ENCODE data around the gene GLYR1. TPM values are rescaled to one million over a fixed set of nuclear protein-coding genes. Genes with fewer than 3 reads are reported as not detected.

GLYR1 gene
- total RNA-seq, 5 donors from 2014 or later (not counting 1 experiment from before 2014, with no cell fraction given): 95.5 to 106 (median 102) TPM

- H3K4me3 Mint-ChIP-seq: no peak overlapping the region
- no peaks in the 10 kb centered on the region for H3K27me3 Mint-ChIP-seq
- no peak overlapping the region for H3K27ac Mint-ChIP-seq
- POLR2A ChIA-PET: no interaction called here
- no peaks in the 10 kb centered on the region for H3K4me1 Mint-ChIP-seq
- Histone ChIP-seq H3K9me3 (no peaks in the 10 kb centered on the region), H3K27ac (ENCODE audit: low read length) (no peak overlapping the region), H3K27me3 (replicated peaks in 1 of 2; ENCODE audit: control insufficient read depth in 2 of 2, extremely low read depth in 1 of 2, insufficient read depth in 2 of 2, low read length in 1 of 2) (peaks cover 0 to 6% of the 10 kb centered on the region in 2 experiments), H3K36me3 (ENCODE audit: control insufficient read depth in 2 of 2, extremely low read depth in 1 of 2, insufficient read depth in 1 of 2, low read length in 1 of 2) (no peaks in the 10 kb centered on the region), H3K4me3 (ENCODE audit: control insufficient read depth in 1 of 2, extremely low read depth in 1 of 2, low read length in 1 of 2) (no peak overlapping the region), H3K4me1 (ENCODE audit: control insufficient read depth in 1 of 2, extremely low read depth in 1 of 2, insufficient read depth in 2 of 2, low read length in 2 of 2) (no peaks in the 10 kb centered on the region)
- 81% methylated on average over 6 of the region's 10 CpGs for WGBS (ENCODE audit: insufficient coverage)
- no peak for DNase-seq
- CTCF ChIA-PET: no interaction called here
- no peaks in the 10 kb centered on the region for H3K36me3 Mint-ChIP-seq
- no peaks in the 10 kb centered on the region for H3K9me3 Mint-ChIP-seq
- no peak for ATAC-seq (replicated peaks in 1 of 4)
Measured at GRCh38 chr16:4790261-4790660, 56.8 kb downstream of the GLYR1 start.

- CTCF ChIA-PET: interaction anchor here in 1 of 2 donors (0.6 kb wide), 1 partner anchor 302 kb away, joined by 4 read pairs; no protein-coding TSS in a partner anchor
- Histone ChIP-seq H3K4me1 (ENCODE audit: control insufficient read depth in 1 of 2, extremely low read depth in 1 of 2, insufficient read depth in 2 of 2, low read length in 2 of 2) (no peaks in the 10 kb centered on the region), H3K4me3 (ENCODE audit: control insufficient read depth in 1 of 2, extremely low read depth in 1 of 2, low read length in 1 of 2) (no peak overlapping the region), H3K27ac (ENCODE audit: low read length) (no peak overlapping the region), H3K27me3 (replicated peaks in 1 of 2; ENCODE audit: control insufficient read depth in 2 of 2, extremely low read depth in 1 of 2, insufficient read depth in 2 of 2, low read length in 1 of 2) (peaks cover 0 to 7% of the 10 kb centered on the region in 2 experiments), H3K36me3 (ENCODE audit: control insufficient read depth in 2 of 2, extremely low read depth in 1 of 2, insufficient read depth in 1 of 2, low read length in 1 of 2) (no peaks in the 10 kb centered on the region), H3K9me3 (no peaks in the 10 kb centered on the region)
- 100% methylated on average over 1 of the region's 7 CpGs for WGBS (ENCODE audit: insufficient coverage)
- H3K36me3 Mint-ChIP-seq: no peaks in the 10 kb centered on the region
- POLR2A ChIA-PET: interaction anchor here in 1 of 2 donors (0.7 kb wide), 1 partner anchor 78 kb away, joined by 3 read pairs; no protein-coding TSS in a partner anchor
- H3K27ac Mint-ChIP-seq: no peak overlapping the region
- no peak for DNase-seq
- no peak overlapping the region for H3K4me3 Mint-ChIP-seq
- H3K4me1 Mint-ChIP-seq: no peaks in the 10 kb centered on the region
- no peaks in the 10 kb centered on the region for H3K9me3 Mint-ChIP-seq
- peaks cover 0 to 2% of the 10 kb centered on the region in 2 donors for H3K27me3 Mint-ChIP-seq
- peak in 1 of 4 experiments; percentile 42 for ATAC-seq (replicated peaks in 1 of 4)
Measured at GRCh38 chr16:4788910-4789309, 58.2 kb downstream of the GLYR1 start.

GRCh38 chr16:4788489-4788889 is 58.6 kb downstream of the GLYR1 start:
- CTCF ChIA-PET: no interaction called here
- Histone ChIP-seq H3K27ac (ENCODE audit: low read length) (no peak overlapping the region), H3K36me3 (ENCODE audit: control insufficient read depth in 2 of 2, extremely low read depth in 1 of 2, insufficient read depth in 1 of 2, low read length in 1 of 2) (no peaks in the 10 kb centered on the region), H3K9me3 (no peaks in the 10 kb centered on the region), H3K4me1 (ENCODE audit: control insufficient read depth in 1 of 2, extremely low read depth in 1 of 2, insufficient read depth in 2 of 2, low read length in 2 of 2) (no peaks in the 10 kb centered on the region), H3K4me3 (ENCODE audit: control insufficient read depth in 1 of 2, extremely low read depth in 1 of 2, low read length in 1 of 2) (no peak overlapping the region), H3K27me3 (replicated peaks in 1 of 2; ENCODE audit: control insufficient read depth in 2 of 2, extremely low read depth in 1 of 2, insufficient read depth in 2 of 2, low read length in 1 of 2) (peaks cover 0 to 9% of the 10 kb centered on the region in 2 experiments)
- H3K9me3 Mint-ChIP-seq: no peaks in the 10 kb centered on the region
- no peak overlapping the region for H3K27ac Mint-ChIP-seq
- POLR2A ChIA-PET: interaction anchor here in 1 of 2 donors (0.7 kb wide), 1 partner anchor 78 kb away, joined by 3 read pairs; no protein-coding TSS in a partner anchor
- no peak for ATAC-seq (replicated peaks in 1 of 4)
- H3K4me3 Mint-ChIP-seq: no peak overlapping the region
- H3K27me3 Mint-ChIP-seq: peaks cover 0 to 2% of the 10 kb centered on the region in 2 donors
- no peaks in the 10 kb centered on the region for H3K36me3 Mint-ChIP-seq
- WGBS (ENCODE audit: insufficient coverage): 64% methylated on average over 2 of the region's 9 CpGs
- DNase-seq: no peak
- H3K4me1 Mint-ChIP-seq: no peaks in the 10 kb centered on the region

GRCh38 chr16:4787627-4788482 is 59.2 kb downstream of the GLYR1 start, which contains the start of gene SEPTIN12:
Gene SEPTIN12, minus strand, starts transcription at chr16:4788345. Its CDS starts 700 bp downstream, at chr16:4787645.
- H3K27me3 Mint-ChIP-seq: peaks cover 0 to 2% of the 10 kb centered on the region in 2 donors
- ChIA-PET POLR2A (no interaction called here), CTCF (no interaction called here)
- no peak for DNase-seq
- Histone ChIP-seq H3K4me1 (ENCODE audit: control insufficient read depth in 1 of 2, extremely low read depth in 1 of 2, insufficient read depth in 2 of 2, low read length in 2 of 2) (no peaks in the 10 kb centered on the region), H3K36me3 (ENCODE audit: control insufficient read depth in 2 of 2, extremely low read depth in 1 of 2, insufficient read depth in 1 of 2, low read length in 1 of 2) (no peaks in the 10 kb centered on the region), H3K9me3 (no peaks in the 10 kb centered on the region), H3K27ac (ENCODE audit: low read length) (no peak within 1 kb of the TSS), H3K27me3 (replicated peaks in 1 of 2; ENCODE audit: control insufficient read depth in 2 of 2, extremely low read depth in 1 of 2, insufficient read depth in 2 of 2, low read length in 1 of 2) (peaks cover 0 to 9% of the 10 kb centered on the region in 2 experiments), H3K4me3 (ENCODE audit: control insufficient read depth in 1 of 2, extremely low read depth in 1 of 2, low read length in 1 of 2) (no peak within 1 kb of the TSS)
- 84% methylated on average over 8 of the region's 14 CpGs for WGBS (ENCODE audit: insufficient coverage)
- H3K27ac Mint-ChIP-seq: peak within 1 kb of the TSS in 1 of 2 donors; percentile 8
- no peak for ATAC-seq (replicated peaks in 1 of 4)
- H3K4me1 Mint-ChIP-seq: no peaks in the 10 kb centered on the region
- no peaks in the 10 kb centered on the region for H3K36me3 Mint-ChIP-seq
- H3K9me3 Mint-ChIP-seq: no peaks in the 10 kb centered on the region
- no peak within 1 kb of the TSS for H3K4me3 Mint-ChIP-seq

- no peaks in the 10 kb centered on the region for H3K36me3 Mint-ChIP-seq
- H3K4me3 ChIP-seq (ENCODE audit: control insufficient read depth in 1 of 2, extremely low read depth in 1 of 2, low read length in 1 of 2): no peak overlapping the region
- H3K27ac Mint-ChIP-seq: no peak overlapping the region
- H3K36me3 ChIP-seq (ENCODE audit: control insufficient read depth in 2 of 2, extremely low read depth in 1 of 2, insufficient read depth in 1 of 2, low read length in 1 of 2): no peaks in the 10 kb centered on the region
- CTCF ChIA-PET: no interaction called here
- no peak overlapping the region for H3K27ac ChIP-seq (ENCODE audit: low read length)
- WGBS (ENCODE audit: insufficient coverage): 84% methylated on average over 2 of the region's 8 CpGs
- H3K9me3 ChIP-seq: no peaks in the 10 kb centered on the region
- no peaks in the 10 kb centered on the region for H3K4me1 Mint-ChIP-seq
- H3K4me3 Mint-ChIP-seq: no peak overlapping the region
- peaks cover 0 to 9% of the 10 kb centered on the region in 2 experiments for H3K27me3 ChIP-seq (replicated peaks in 1 of 2; ENCODE audit: control insufficient read depth in 2 of 2, extremely low read depth in 1 of 2, insufficient read depth in 2 of 2, low read length in 1 of 2)
- H3K4me1 ChIP-seq (ENCODE audit: control insufficient read depth in 1 of 2, extremely low read depth in 1 of 2, insufficient read depth in 2 of 2, low read length in 2 of 2): no peaks in the 10 kb centered on the region
- peaks cover 0 to 2% of the 10 kb centered on the region in 2 donors for H3K27me3 Mint-ChIP-seq
- POLR2A ChIA-PET: no interaction called here
- no peak for DNase-seq
- no peak for ATAC-seq (replicated peaks in 1 of 4)
- no peaks in the 10 kb centered on the region for H3K9me3 Mint-ChIP-seq
Measured at GRCh38 chr16:4787068-4787467, 60.0 kb downstream of the GLYR1 start.

GRCh38 chr16:4785758-4786433 is 61.2 kb downstream of the GLYR1 start:
- Histone ChIP-seq H3K4me3 (ENCODE audit: control insufficient read depth in 1 of 2, extremely low read depth in 1 of 2, low read length in 1 of 2) (no peak overlapping the region), H3K27ac (ENCODE audit: low read length) (no peak overlapping the region), H3K9me3 (no peaks in the 10 kb centered on the region), H3K27me3 (replicated peaks in 1 of 2; ENCODE audit: control insufficient read depth in 2 of 2, extremely low read depth in 1 of 2, insufficient read depth in 2 of 2, low read length in 1 of 2) (peaks cover 0 to 9% of the 10 kb centered on the region in 2 experiments), H3K36me3 (ENCODE audit: control insufficient read depth in 2 of 2, extremely low read depth in 1 of 2, insufficient read depth in 1 of 2, low read length in 1 of 2) (no peaks in the 10 kb centered on the region), H3K4me1 (ENCODE audit: control insufficient read depth in 1 of 2, extremely low read depth in 1 of 2, insufficient read depth in 2 of 2, low read length in 2 of 2) (no peaks in the 10 kb centered on the region)
- peaks cover 0 to 2% of the 10 kb centered on the region in 2 donors for H3K27me3 Mint-ChIP-seq
- H3K9me3 Mint-ChIP-seq: no peaks in the 10 kb centered on the region
- no peaks in the 10 kb centered on the region for H3K4me1 Mint-ChIP-seq
- 91% methylated on average over 8 of the region's 23 CpGs for WGBS (ENCODE audit: insufficient coverage)
- CTCF ChIA-PET: no interaction called here
- POLR2A ChIA-PET: no interaction called here
- ATAC-seq (replicated peaks in 1 of 4): no peak
- DNase-seq: no peak
- H3K36me3 Mint-ChIP-seq: no peaks in the 10 kb centered on the region
- no peak overlapping the region for H3K27ac Mint-ChIP-seq
- H3K4me3 Mint-ChIP-seq: no peak overlapping the region

Data from T-cell (primary cell).